ENCODE results near the gene MAIP1. TPM values are rescaled to one million over a fixed set of nuclear protein-coding genes. Genes with fewer than 3 reads are reported as not detected.

Gene MAIP1
- total RNA-seq, 2 experiments from 2014 or later, result 36.5 to 37.4 TPM

DNA sequence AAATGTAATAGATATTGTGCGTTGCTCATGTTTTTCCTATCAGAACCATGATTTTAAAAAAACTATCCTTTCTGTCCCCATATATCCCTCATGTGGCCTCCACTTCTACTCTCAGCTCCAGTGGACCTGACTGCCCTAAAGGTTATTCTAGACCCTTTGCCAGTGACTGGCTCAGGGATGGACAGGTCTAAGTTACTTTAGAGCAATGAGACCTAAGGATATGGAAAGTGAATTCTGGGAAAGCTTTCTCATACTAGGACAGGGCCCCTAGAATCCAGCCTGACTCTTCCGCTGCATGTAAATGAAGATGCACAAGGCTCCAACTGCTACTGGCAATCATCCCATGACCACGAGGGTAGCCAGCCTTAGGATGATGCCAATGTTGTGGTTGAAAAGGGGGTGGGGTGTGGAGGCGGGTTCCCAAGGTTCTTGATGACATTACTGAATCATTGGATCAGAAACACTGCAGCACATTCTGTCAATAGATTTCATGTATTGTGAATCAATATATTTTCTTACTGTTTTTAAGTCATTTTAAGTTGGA lies 23.0 kb upstream of the MAIP1 start:
- Mint-ChIP-seq H3K27ac (peak overlapping the region; percentile 21), H3K4me3 (no peak overlapping the region), H3K4me1 (peaks cover 3% of the 10 kb centered on the region), H3K36me3 (peaks cover 9% of the 10 kb centered on the region), H3K9me3 (no peaks in the 10 kb centered on the region), H3K27me3 (no peaks in the 10 kb centered on the region)
- no peak for DNase-seq

GRCh38 chr2:199933466-199933865 lies 21.9 kb upstream of the MAIP1 start:
- Mint-ChIP-seq H3K36me3 (peaks cover 8% of the 10 kb centered on the region), H3K4me3 (no peak overlapping the region)

GRCh38 chr2:199936554-199936953 lies 18.8 kb upstream of the MAIP1 start:
- Mint-ChIP-seq H3K4me1 (peaks cover 4% of the 10 kb centered on the region), H3K27ac (no peak overlapping the region), H3K9me3 (no peaks in the 10 kb centered on the region), H3K4me3 (no peak overlapping the region), H3K27me3 (no peaks in the 10 kb centered on the region), H3K36me3 (peaks cover 8% of the 10 kb centered on the region)
- DNase-seq, result no peak

More at GRCh38 chr2:199933466-199933865, 21.9 kb upstream of the MAIP1 start:
- DNase-seq, result no peak
- Mint-ChIP-seq H3K27me3 (no peaks in the 10 kb centered on the region), H3K27ac (no peak overlapping the region), H3K4me1 (peaks cover 2% of the 10 kb centered on the region), H3K9me3 (no peaks in the 10 kb centered on the region)

- peaks cover 12% of the 10 kb centered on the region for H3K36me3 Mint-ChIP-seq
- H3K9me3 Mint-ChIP-seq, result no peaks in the 10 kb centered on the region
- no peak overlapping the region for H3K27ac Mint-ChIP-seq
- H3K27me3 Mint-ChIP-seq, result no peaks in the 10 kb centered on the region
- H3K4me3 Mint-ChIP-seq, result no peak overlapping the region
- no peak for DNase-seq
- peaks cover 9% of the 10 kb centered on the region for H3K4me1 Mint-ChIP-seq
Observed at GRCh38 chr2:199940373-199940772, 15.0 kb upstream of the MAIP1 start.

- Mint-ChIP-seq H3K9me3 (no peaks in the 10 kb centered on the region), H3K27ac (no peak overlapping the region), H3K27me3 (no peaks in the 10 kb centered on the region), H3K36me3 (peaks cover 13% of the 10 kb centered on the region), H3K4me1 (peaks cover 10% of the 10 kb centered on the region), H3K4me3 (no peak overlapping the region)
- DNase-seq, result no peak
Observed at GRCh38 chr2:199943373-199943772, 12.0 kb upstream of the MAIP1 start.

DNA sequence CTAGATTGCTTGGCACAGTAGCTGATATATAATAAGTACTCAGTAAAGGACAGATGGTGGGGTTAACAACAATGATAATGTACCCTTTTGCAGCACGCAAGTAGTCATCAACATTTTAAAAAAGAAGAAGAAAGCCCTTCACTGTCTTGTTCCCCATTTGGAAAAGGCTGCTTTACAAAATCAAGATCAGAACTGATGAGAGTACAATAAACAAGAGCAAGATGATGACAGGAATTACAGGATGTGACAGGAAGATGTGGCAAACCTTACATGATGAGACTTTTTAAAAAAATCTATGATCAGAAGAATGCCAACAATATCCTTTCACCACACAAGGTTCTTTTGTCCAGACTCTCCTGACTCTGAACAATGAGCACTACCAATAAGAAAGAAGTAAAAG lies 9.2 kb upstream of the MAIP1 start:
- no peak overlapping the region for H3K4me3 Mint-ChIP-seq
- peaks cover 9% of the 10 kb centered on the region for H3K36me3 Mint-ChIP-seq

GRCh38 chr2:199946836-199947235 lies 8.5 kb upstream of the MAIP1 start:
- DNase-seq, result no peak
- Mint-ChIP-seq H3K27ac (no peak overlapping the region), H3K36me3 (peaks cover 11% of the 10 kb centered on the region), H3K4me1 (peaks cover 12% of the 10 kb centered on the region), H3K9me3 (no peaks in the 10 kb centered on the region), H3K27me3 (no peaks in the 10 kb centered on the region), H3K4me3 (no peak overlapping the region)

More for the DNA sequence above, 9.2 kb upstream of the MAIP1 start:
- Mint-ChIP-seq H3K9me3 (no peaks in the 10 kb centered on the region), H3K4me1 (peaks cover 10% of the 10 kb centered on the region), H3K27ac (no peak overlapping the region), H3K27me3 (no peaks in the 10 kb centered on the region)
- DNase-seq, result no peak

DNA sequence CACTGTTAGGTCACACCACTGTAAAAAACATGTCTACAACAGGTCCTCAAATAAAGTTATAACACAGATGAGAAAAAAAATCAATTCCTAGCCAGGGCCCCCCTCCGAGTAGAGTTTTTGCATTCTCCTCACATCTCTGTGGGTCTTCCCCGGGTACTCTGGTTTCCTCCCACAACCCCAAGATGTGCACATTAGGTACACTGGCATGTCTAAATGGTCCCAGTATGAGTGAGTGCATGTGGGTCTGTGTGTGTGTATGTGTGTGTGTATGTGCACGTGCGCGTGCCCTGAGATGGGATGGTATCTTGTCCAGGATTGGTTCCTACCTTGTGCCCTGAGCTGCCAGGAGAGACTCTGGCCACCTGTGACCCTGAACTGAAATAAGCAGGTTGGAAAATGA lies 5.0 kb upstream of the MAIP1 start:
- no peak overlapping the region for H3K27ac Mint-ChIP-seq
- H3K9me3 Mint-ChIP-seq, result no peaks in the 10 kb centered on the region
- peaks cover 9% of the 10 kb centered on the region for H3K36me3 Mint-ChIP-seq
- H3K27me3 Mint-ChIP-seq, result no peaks in the 10 kb centered on the region
- no peak overlapping the region for H3K4me3 Mint-ChIP-seq
- DNase-seq, result no peak
- H3K4me1 Mint-ChIP-seq, result peaks cover 21% of the 10 kb centered on the region

DNA sequence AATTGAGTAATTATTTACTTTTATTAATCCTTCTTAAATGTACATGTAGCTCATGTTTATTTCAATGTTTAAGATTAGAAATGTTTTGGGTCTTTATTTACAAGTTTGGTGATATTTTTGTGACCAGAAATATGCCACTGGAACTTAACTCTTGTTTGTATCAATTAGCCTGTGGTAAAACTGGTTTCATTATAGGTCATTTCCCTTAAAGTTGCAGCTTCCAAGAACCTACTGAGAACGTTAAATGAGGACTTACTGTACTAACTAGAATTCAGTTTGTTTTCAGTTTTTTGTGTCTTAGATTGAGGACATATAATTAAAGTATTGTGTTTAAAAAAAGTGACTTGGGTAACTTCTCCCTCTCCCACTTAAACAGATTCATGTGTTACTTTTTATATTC lies 4.4 kb upstream of the MAIP1 start:
- Mint-ChIP-seq H3K4me3 (no peak overlapping the region), H3K4me1 (peaks cover 21% of the 10 kb centered on the region), H3K27ac (no peak overlapping the region), H3K27me3 (no peaks in the 10 kb centered on the region), H3K9me3 (no peaks in the 10 kb centered on the region), H3K36me3 (peaks cover 9% of the 10 kb centered on the region)
- DNase-seq, result no peak

DNA sequence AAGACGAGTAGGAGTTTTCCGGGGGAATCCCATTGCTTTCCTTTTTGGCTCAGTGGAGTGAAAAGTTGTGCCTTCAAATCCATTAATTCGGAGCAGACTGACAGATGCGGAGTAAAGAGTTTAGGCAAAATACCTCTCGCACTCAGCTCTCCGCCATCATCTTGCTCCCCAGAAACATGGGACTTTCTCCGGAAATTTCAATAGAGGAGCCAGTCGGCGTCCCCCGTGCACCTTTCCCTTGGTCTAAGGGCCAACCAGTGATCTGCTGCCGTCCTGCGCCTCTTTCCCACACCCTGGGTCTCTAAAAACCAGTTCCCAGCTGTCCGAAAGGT lies 409 bp upstream of the MAIP1 start:
- Mint-ChIP-seq H3K36me3 (peaks cover 25% of the 10 kb centered on the region), H3K4me3 (peak overlapping the region; percentile 98), H3K27me3 (no peaks in the 10 kb centered on the region), H3K4me1 (peaks cover 44% of the 10 kb centered on the region), H3K9me3 (no peaks in the 10 kb centered on the region), H3K27ac (peak overlapping the region; percentile 95)
- DNase-seq, result no peak

GRCh38 chr2:199956062-199956380 lies 639 bp downstream of the MAIP1 start:
- H3K4me1 Mint-ChIP-seq, result peaks cover 40% of the 10 kb centered on the region

DNA sequence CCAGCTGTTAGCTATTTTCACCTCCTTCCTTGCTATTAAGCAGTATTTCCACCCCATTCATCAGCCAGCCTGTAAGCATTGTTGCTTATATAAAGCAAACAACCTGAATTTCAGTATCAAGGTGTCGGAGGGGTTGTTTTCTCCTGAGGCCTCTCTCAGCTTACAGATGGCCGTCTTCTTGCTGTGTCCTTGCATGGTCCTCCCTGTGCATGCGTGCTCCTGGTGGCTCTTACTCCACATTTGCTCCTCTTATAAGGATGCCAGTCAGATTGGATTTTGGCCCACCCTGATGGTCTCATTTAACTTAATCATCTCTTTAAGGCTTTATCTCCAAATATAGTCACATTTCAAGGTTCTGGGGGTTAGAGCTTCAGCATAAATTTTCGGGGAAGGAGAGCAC lies 2.6 kb downstream of the MAIP1 start:
- H3K27ac Mint-ChIP-seq, result peak overlapping the region; percentile 39
- peaks cover 30% of the 10 kb centered on the region for H3K36me3 Mint-ChIP-seq
- no peaks in the 10 kb centered on the region for H3K9me3 Mint-ChIP-seq
- no peaks in the 10 kb centered on the region for H3K27me3 Mint-ChIP-seq
- peaks cover 30% of the 10 kb centered on the region for H3K4me1 Mint-ChIP-seq
- no peak for DNase-seq
- H3K4me3 Mint-ChIP-seq, result no peak overlapping the region

More at GRCh38 chr2:199956062-199956380, 639 bp downstream of the MAIP1 start:
- Mint-ChIP-seq H3K27me3 (no peaks in the 10 kb centered on the region), H3K9me3 (no peaks in the 10 kb centered on the region), H3K27ac (peak overlapping the region; percentile 95), H3K36me3 (peaks cover 25% of the 10 kb centered on the region), H3K4me3 (peak overlapping the region; percentile 98)
- DNase-seq, result no peak

DNA sequence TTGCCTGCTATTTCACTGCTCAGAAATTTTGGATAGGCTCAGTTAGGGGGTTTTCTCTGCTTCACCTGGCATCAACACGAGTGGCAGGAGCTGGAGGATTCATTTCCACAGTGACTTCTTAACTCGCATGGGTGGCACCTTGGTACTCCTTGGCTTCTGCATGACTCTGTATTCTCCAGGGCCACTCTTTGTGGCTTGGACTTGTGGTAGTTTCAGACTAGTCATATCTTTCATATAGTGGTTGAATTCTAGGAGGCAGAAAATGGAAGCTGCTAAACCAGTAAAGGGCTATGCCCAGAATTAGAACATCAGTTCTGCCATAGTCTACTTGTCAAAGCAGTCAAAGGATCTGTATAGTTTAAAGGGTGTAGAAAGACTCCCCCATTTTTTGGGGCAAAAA lies 6.8 kb downstream of the MAIP1 start:
- peaks cover 24% of the 10 kb centered on the region for H3K36me3 Mint-ChIP-seq
- peaks cover 16% of the 10 kb centered on the region for H3K4me1 Mint-ChIP-seq
- no peak for DNase-seq
- H3K4me3 Mint-ChIP-seq, result no peak overlapping the region
- H3K27me3 Mint-ChIP-seq, result no peaks in the 10 kb centered on the region
- H3K27ac Mint-ChIP-seq, result peak overlapping the region; percentile 40
- H3K9me3 Mint-ChIP-seq, result no peaks in the 10 kb centered on the region

- Mint-ChIP-seq H3K4me3 (no peak overlapping the region), H3K4me1 (no peaks in the 10 kb centered on the region), H3K9me3 (no peaks in the 10 kb centered on the region), H3K36me3 (peaks cover 10% of the 10 kb centered on the region), H3K27me3 (no peaks in the 10 kb centered on the region), H3K27ac (no peak overlapping the region)
- DNase-seq, result no peak
Observed at GRCh38 chr2:199966405-199966804, 11.0 kb downstream of the MAIP1 start.

DNA sequence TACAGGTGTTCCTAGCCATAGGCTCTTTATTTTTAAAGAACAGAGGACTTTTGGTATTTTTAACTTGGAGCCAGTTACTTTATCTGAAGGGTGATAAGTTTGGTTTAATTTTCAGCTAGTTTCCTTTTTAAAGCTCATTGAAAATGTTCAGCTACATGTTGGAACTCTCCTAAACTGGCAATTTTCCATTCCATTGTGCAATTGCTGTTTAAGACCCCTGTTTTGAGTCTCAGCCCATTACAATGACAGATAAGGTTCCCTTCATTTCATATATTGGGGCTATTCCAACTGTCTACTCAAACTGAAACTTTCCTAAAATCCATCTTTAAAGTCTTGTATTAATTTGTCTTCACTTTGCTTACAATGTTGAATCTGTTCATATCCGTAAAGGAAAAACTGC lies 11.6 kb downstream of the MAIP1 start:
- no peak overlapping the region for H3K27ac Mint-ChIP-seq
- no peaks in the 10 kb centered on the region for H3K27me3 Mint-ChIP-seq
- peaks cover 10% of the 10 kb centered on the region for H3K36me3 Mint-ChIP-seq
- DNase-seq, result no peak
- H3K9me3 Mint-ChIP-seq, result no peaks in the 10 kb centered on the region
- H3K4me3 Mint-ChIP-seq, result no peak overlapping the region
- no peaks in the 10 kb centered on the region for H3K4me1 Mint-ChIP-seq

- H3K27ac Mint-ChIP-seq, result no peak overlapping the region
Observed at GRCh38 chr2:199968126-199968525, 12.7 kb downstream of the MAIP1 start.

More at GRCh38 chr2:199968126-199968525, 12.7 kb downstream of the MAIP1 start:
- Mint-ChIP-seq H3K27me3 (no peaks in the 10 kb centered on the region), H3K4me3 (no peak overlapping the region), H3K9me3 (no peaks in the 10 kb centered on the region), H3K4me1 (no peaks in the 10 kb centered on the region), H3K36me3 (peaks cover 4% of the 10 kb centered on the region)
- no peak for DNase-seq

All from activated naive CD8-positive, alpha-beta T cell treated with anti-CD3 and anti-CD28 coated beads for 36 hours (primary cell).